Activated CD8-positive, alpha-beta T cell treated with anti-CD3 and anti-CD28 coated beads, Interleukin-2, amount 10 ng/mL, durations not matched to agents 7 days and 5 days (primary cell): ENCODE data around the gene MINDY4. TPM values are rescaled to one million over a fixed set of nuclear protein-coding genes. Genes with fewer than 3 reads are reported as not detected.

Experiments used
- ATAC-seq: fragments of 150-1000 bp; cut with Tn5 transposase; one replicate; pipeline ENCODE4 v1.10.0; 2021; ENCODE audit warnings: moderate library complexity
- CTCF ChIA-PET: fragments of 350-600 bp; sonication (Branson Sonifier 250); formaldehyde crosslinking; loops from one replicate; lab custom pipeline; 2021; ENCODE audit warnings: antibody characterized with exemption; lab: Charles Lee
- POLR2A ChIA-PET: fragments of 350-600 bp; sonication (Branson Sonifier 250); formaldehyde crosslinking; loops from one replicate; lab custom pipeline; 2021; ENCODE audit warnings: antibody characterized with exemption; lab: Charles Lee
- DNase-seq: peaks from one replicate; pipeline ENCODE4 v3.0.0-alpha.2; 2020
- H3K27ac Mint-ChIP-seq: one replicate; pipeline ENCODE4 v1.8.0; 2021; ENCODE audit warnings: mild to moderate bottlenecking, mixed read lengths
- H3K27me3 Mint-ChIP-seq: one replicate; pipeline ENCODE4 v1.8.0; 2021; ENCODE audit warnings: low read depth, mixed read lengths
- H3K36me3 Mint-ChIP-seq: one replicate; pipeline ENCODE4 v1.8.0; 2021; ENCODE audit warnings: low read depth, mixed read lengths
- H3K4me1 Mint-ChIP-seq: one replicate; pipeline ENCODE4 v1.8.0; 2021; ENCODE audit warnings: low read depth, mixed read lengths
- H3K4me3 Mint-ChIP-seq: one replicate; pipeline ENCODE4 v1.8.0; 2021; ENCODE audit warnings: mild to moderate bottlenecking, mixed read lengths
- H3K9me3 Mint-ChIP-seq: one replicate; pipeline ENCODE4 v1.8.0; 2022; ENCODE audit warnings: mixed read lengths; ENCODE audit not compliant: insufficient read depth
- total RNA-seq, 2 experiments: library from RNA; stranded (reverse); gene quantifications; one replicate each; pipeline ENCODE4 v1.2.3, GENCODE V29; 2021

Gene MINDY4
- total RNA-seq, 2 experiments from 2014 or later = 1.3 to 1.5 TPM

DNA sequence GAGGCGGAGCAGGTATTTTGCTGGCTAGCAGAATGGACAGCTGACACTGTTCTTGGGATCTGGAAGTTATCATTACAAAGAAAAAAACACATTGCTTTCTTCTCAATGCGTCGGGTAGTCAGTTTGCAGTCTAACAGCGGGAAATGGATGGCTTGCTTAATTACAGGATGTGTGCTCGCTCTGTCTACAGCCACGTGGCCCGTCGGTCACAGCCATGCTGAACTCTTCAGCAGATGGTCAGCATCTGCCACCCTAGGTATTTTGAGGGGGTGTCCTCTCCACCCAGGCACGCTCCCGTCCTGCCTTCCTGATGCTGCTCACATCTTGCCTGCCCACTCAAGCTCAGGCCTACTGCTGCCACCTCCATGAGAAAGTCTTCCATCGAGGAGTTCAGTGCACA is 39.6 kb upstream of the MINDY4 start:
- H3K36me3 Mint-ChIP-seq = no peaks in the 10 kb centered on the region
- ATAC-seq (no peak), DNase-seq (no peak)
- no peak overlapping the region for H3K27ac Mint-ChIP-seq
- H3K4me3 Mint-ChIP-seq = no peak overlapping the region
- POLR2A ChIA-PET = no interaction called here
- peaks cover 49% of the 10 kb centered on the region for H3K4me1 Mint-ChIP-seq
- H3K27me3 Mint-ChIP-seq = no peaks in the 10 kb centered on the region
- no peaks in the 10 kb centered on the region for H3K9me3 Mint-ChIP-seq
- CTCF ChIA-PET = interaction anchor here (8.8 kb wide), 1 partner anchor 7 kb away, joined by 118 read pairs; no protein-coding TSS in a partner anchor

- no peak for ATAC-seq
- Mint-ChIP-seq H3K36me3 (peaks cover 3% of the 10 kb centered on the region), H3K27me3 (no peaks in the 10 kb centered on the region), H3K4me1 (peaks cover 44% of the 10 kb centered on the region), H3K9me3 (no peaks in the 10 kb centered on the region), H3K27ac (peak overlapping the region; percentile 29), H3K4me3 (no peak overlapping the region)
- CTCF ChIA-PET = interaction anchor here (8.8 kb wide), 1 partner anchor 6 kb away, joined by 118 read pairs; no protein-coding TSS in a partner anchor
- POLR2A ChIA-PET = no interaction called here
- DNase-seq = no peak
These were observed 38.6 kb upstream of the MINDY4 start for GRCh38 chr7:30732606-30733005.

- ChIA-PET CTCF (no interaction called here), POLR2A (no interaction called here)
- Mint-ChIP-seq H3K36me3 (peaks cover 3% of the 10 kb centered on the region), H3K4me3 (no peak overlapping the region), H3K4me1 (peaks cover 44% of the 10 kb centered on the region), H3K9me3 (no peaks in the 10 kb centered on the region), H3K27me3 (no peaks in the 10 kb centered on the region), H3K27ac (no peak overlapping the region)
- DNase-seq (no peak), ATAC-seq (no peak)
These were observed 38.0 kb upstream of the MINDY4 start for GRCh38 chr7:30733216-30733615.

DNA sequence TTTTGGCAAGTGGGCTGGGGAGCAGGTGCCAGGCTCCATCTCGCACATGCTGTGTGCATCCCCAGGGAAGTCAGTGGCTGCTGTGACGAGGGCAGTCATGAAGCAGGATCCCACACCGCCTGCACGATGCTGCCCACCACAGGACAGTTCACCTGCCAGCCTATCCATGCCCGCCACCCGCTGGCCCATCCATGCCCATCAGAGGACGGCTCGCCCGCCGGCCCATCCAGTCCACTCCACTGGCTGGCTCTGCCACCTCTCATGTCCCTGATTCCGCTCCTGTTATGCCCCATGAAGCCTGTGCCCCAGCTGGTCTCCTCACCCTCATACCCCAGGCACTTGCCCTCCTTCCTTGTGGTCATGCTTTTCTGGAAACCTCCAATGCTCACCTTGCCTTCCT is 37.5 kb upstream of the MINDY4 start:
- Mint-ChIP-seq H3K9me3 (no peaks in the 10 kb centered on the region), H3K27me3 (no peaks in the 10 kb centered on the region), H3K4me1 (peaks cover 44% of the 10 kb centered on the region), H3K4me3 (no peak overlapping the region), H3K36me3 (peaks cover 3% of the 10 kb centered on the region), H3K27ac (no peak overlapping the region)
- ATAC-seq (no peak), DNase-seq (no peak)
- ChIA-PET CTCF (no interaction called here), POLR2A (no interaction called here)

GRCh38 chr7:30734497-30734896 is 36.7 kb upstream of the MINDY4 start:
- no peak overlapping the region for H3K27ac Mint-ChIP-seq

DNA sequence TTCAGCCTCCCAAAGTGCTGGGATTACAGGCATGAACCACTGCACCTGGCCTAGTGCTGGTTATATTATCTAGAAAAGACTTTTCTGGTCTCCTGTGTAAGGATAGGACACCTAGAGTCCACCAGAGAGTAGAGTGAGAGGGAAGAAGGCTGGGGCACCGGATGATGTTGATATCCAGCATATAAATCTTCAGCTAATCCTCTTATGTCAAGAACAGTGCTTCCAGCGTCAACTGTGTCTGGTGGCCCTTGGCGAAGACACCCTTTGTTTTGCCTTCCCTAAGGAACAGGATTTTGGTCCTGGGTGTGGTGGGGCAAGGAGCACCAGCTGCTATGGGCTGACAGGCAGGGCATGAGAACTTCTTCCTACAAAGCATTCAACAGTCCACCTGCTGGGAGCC is 35.6 kb upstream of the MINDY4 start:
- ATAC-seq (no peak), DNase-seq (no peak)
- ChIA-PET CTCF (interaction anchor here (1.2 to 1.4 kb wide), 2 partner anchors 9 to 34 kb away, joined by 3 to 4 read pairs; no protein-coding TSS in a partner anchor), POLR2A (no interaction called here)
- Mint-ChIP-seq H3K4me1 (peaks cover 31% of the 10 kb centered on the region), H3K36me3 (peaks cover 3% of the 10 kb centered on the region), H3K9me3 (no peaks in the 10 kb centered on the region), H3K4me3 (no peak overlapping the region), H3K27ac (no peak overlapping the region), H3K27me3 (no peaks in the 10 kb centered on the region)

More at GRCh38 chr7:30734497-30734896, 36.7 kb upstream of the MINDY4 start:
- H3K4me3 Mint-ChIP-seq = no peak overlapping the region
- peaks cover 3% of the 10 kb centered on the region for H3K36me3 Mint-ChIP-seq
- no peak for ATAC-seq
- POLR2A ChIA-PET = no interaction called here
- no peaks in the 10 kb centered on the region for H3K27me3 Mint-ChIP-seq
- DNase-seq = no peak
- no peaks in the 10 kb centered on the region for H3K9me3 Mint-ChIP-seq
- peaks cover 41% of the 10 kb centered on the region for H3K4me1 Mint-ChIP-seq
- CTCF ChIA-PET = interaction anchor here (0.9 kb wide), 1 partner anchor 52 kb away, joined by 4 read pairs; the partner anchor contains the start of gene CRHR2

DNA sequence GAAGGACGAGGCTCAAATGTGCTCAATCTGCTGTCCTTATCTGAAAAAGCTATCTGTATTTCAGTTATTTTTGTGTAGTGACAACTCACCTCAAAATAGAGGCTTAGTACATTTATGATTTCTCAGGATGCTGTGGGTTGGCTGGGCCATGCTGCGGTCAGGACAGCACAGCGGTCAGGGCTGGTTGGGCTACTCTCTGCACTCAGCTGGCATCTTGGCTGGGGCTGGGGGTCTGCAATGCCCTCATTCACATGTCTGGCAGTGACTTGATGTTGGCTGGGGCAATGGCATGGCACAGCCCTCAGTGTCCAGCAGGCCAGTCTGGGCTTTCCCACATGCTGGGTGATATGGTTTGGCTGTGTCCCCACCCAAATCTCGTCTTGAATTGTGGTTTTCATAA is 34.9 kb upstream of the MINDY4 start:
- Mint-ChIP-seq H3K27me3 (no peaks in the 10 kb centered on the region), H3K4me1 (peaks cover 28% of the 10 kb centered on the region), H3K27ac (no peak overlapping the region), H3K4me3 (no peak overlapping the region), H3K9me3 (no peaks in the 10 kb centered on the region), H3K36me3 (peaks cover 3% of the 10 kb centered on the region)
- ATAC-seq (no peak), DNase-seq (no peak)
- ChIA-PET CTCF (interaction anchor here (1.2 to 1.4 kb wide), 2 partner anchors 9 to 34 kb away, joined by 3 to 4 read pairs; no protein-coding TSS in a partner anchor), POLR2A (no interaction called here)

- no peaks in the 10 kb centered on the region for H3K27me3 Mint-ChIP-seq
- no peaks in the 10 kb centered on the region for H3K9me3 Mint-ChIP-seq
- peak overlapping the region; percentile 92 for H3K27ac Mint-ChIP-seq
- POLR2A ChIA-PET = interaction anchor here (1.0 to 2.6 kb wide), 5 partner anchors 11 to 144 kb away, joined by 3 to 12 read pairs (median 6); no protein-coding TSS in a partner anchor
- DNase-seq (no peak), ATAC-seq (peak; percentile 54)
- peaks cover 3% of the 10 kb centered on the region for H3K36me3 Mint-ChIP-seq
- H3K4me3 Mint-ChIP-seq = peak overlapping the region; percentile 21
- peaks cover 21% of the 10 kb centered on the region for H3K4me1 Mint-ChIP-seq
- CTCF ChIA-PET = interaction anchor here (0.8 to 4.3 kb wide), 15 partner anchors 10 to 245 kb away, joined by 3 to 118 read pairs (median 8); partner anchors contain the start of genes CRHR2 and GARS1
These were observed 32.9 kb upstream of the MINDY4 start for GRCh38 chr7:30738026-30738915.

DNA sequence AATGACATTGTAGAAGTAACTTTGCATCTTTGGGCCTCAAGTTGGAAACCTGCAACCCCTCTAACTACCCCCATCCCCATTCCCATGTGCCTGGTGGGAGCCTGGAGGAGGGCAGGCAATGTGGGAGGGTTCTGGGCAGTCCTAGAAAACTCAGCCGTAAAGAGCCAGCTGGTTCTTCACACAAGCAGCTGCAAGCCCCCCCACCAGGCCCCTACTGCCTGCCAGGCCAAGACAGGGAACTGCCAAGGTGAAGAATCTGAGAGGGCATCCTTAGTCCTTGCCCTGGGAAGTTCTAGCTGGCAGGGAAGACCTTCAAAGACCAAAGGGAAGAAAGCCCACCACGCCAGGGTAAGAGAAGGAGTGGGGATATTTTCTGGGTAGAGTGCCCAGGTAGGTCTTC is 31.5 kb upstream of the MINDY4 start:
- Mint-ChIP-seq H3K4me3 (no peak overlapping the region), H3K9me3 (no peaks in the 10 kb centered on the region), H3K27me3 (no peaks in the 10 kb centered on the region), H3K27ac (peak overlapping the region; percentile 33), H3K4me1 (peaks cover 31% of the 10 kb centered on the region), H3K36me3 (peaks cover 3% of the 10 kb centered on the region)
- DNase-seq (no peak), ATAC-seq (no peak)
- POLR2A ChIA-PET = interaction anchor here (0.6 to 2.6 kb wide), 7 partner anchors 9 to 146 kb away, joined by 3 to 12 read pairs (median 3); no protein-coding TSS in a partner anchor
- CTCF ChIA-PET = interaction anchor here (0.7 to 4.3 kb wide), 36 partner anchors 10 to 692 kb away, joined by 3 to 118 read pairs (median 6); partner anchors contain the start of genes CRHR2 and GARS1

DNA sequence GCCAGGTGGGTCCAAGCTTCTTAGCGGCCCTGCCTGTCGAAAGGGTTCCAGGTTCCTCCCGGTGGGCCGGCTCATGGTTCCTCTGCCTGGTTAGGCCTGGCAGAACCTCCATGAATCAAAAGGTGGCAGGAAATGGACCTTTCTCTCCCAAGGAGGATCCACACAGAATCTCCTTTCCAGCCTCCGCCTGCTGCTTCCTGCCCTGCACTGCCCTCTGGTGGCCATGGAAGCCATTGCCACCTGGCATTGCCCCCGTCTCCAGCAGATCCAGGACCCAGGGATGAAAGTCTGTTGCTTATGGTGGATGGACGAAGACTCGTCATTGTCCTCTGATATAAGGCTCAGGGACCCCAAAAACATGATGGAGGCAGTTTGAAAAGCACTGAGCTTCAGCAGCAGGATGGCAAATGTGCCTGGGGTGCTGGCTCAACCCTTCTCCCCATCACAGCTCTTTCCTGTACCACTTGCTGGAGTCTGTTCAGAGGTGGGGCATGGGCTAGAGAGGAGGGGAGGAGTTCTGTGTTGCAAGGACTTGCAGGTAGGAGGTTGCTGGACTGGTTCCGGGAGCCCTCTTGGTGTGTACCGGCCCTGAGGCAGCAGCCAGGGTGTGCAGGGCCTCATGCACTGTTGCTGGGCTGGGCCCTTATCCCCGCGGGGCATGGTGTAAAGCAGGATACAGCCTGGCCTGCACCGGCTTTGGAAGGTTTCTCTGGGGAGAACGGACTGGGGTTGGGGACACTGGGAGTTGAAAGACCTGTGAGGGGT is 30.6 kb upstream of the MINDY4 start:
- Mint-ChIP-seq H3K36me3 (peaks cover 3% of the 10 kb centered on the region), H3K4me1 (peaks cover 31% of the 10 kb centered on the region), H3K27me3 (no peaks in the 10 kb centered on the region), H3K4me3 (no peak overlapping the region), H3K27ac (no peak overlapping the region), H3K9me3 (no peaks in the 10 kb centered on the region)
- ATAC-seq = peak; percentile 71
- DNase-seq = peak; percentile 82
- ChIA-PET POLR2A (interaction anchor here (1.1 to 2.6 kb wide), 5 partner anchors 13 to 147 kb away, joined by 3 to 12 read pairs (median 5); no protein-coding TSS in a partner anchor), CTCF (interaction anchor here (0.5 to 4.3 kb wide), 39 partner anchors 9 to 693 kb away, joined by 3 to 118 read pairs (median 5); partner anchors contain the start of genes CRHR2 and GARS1)

GRCh38 chr7:30741289-30741688 is 29.9 kb upstream of the MINDY4 start:
- DNase-seq (no peak), ATAC-seq (no peak)
- Mint-ChIP-seq H3K4me1 (peaks cover 31% of the 10 kb centered on the region), H3K27ac (no peak overlapping the region), H3K27me3 (no peaks in the 10 kb centered on the region), H3K36me3 (peaks cover 3% of the 10 kb centered on the region), H3K4me3 (no peak overlapping the region), H3K9me3 (no peaks in the 10 kb centered on the region)
- ChIA-PET POLR2A (interaction anchor here (2.6 kb wide), 1 partner anchor 14 kb away, joined by 12 read pairs; no protein-coding TSS in a partner anchor), CTCF (interaction anchor here (0.7 to 4.3 kb wide), 22 partner anchors 8 to 465 kb away, joined by 3 to 118 read pairs (median 7); partner anchors contain the start of gene CRHR2)
